ENCODE results near the gene LTBP1.

LTBP1 gene

GRCh38 chr2:32932825-32933755 is 13.7 kb upstream of the LTBP1 start:
- DNase-seq (ENCODE audit: low read depth in 2 of 2) = no peak

- DNase-seq (ENCODE audit: low read depth in 2 of 2) = no peak
Measured at GRCh38 chr2:32933756-32934095, 13.0 kb upstream of the LTBP1 start.

GRCh38 chr2:32937602-32938448 is 8.9 kb upstream of the LTBP1 start:
- no peak for DNase-seq (ENCODE audit: low read depth in 2 of 2)

- no peak for DNase-seq (ENCODE audit: low read depth in 2 of 2)
Measured at GRCh38 chr2:32938934-32939333, 7.8 kb upstream of the LTBP1 start.

- DNase-seq (ENCODE audit: low read depth in 2 of 2) = no peak
Measured at GRCh38 chr2:32940316-32940997, 6.3 kb upstream of the LTBP1 start.

- DNase-seq (ENCODE audit: low read depth in 2 of 2) = no peak
Measured at GRCh38 chr2:32941944-32942690, 4.6 kb upstream of the LTBP1 start.

GRCh38 chr2:32942793-32943485 is 3.8 kb upstream of the LTBP1 start:
- no peak for DNase-seq (ENCODE audit: low read depth in 2 of 2)

- DNase-seq (ENCODE audit: low read depth in 2 of 2) = no peak
Measured at GRCh38 chr2:32945286-32945685, 1.5 kb upstream of the LTBP1 start.

- DNase-seq (ENCODE audit: low read depth in 2 of 2) = no peak
Measured at GRCh38 chr2:32947076-32947483, 327 bp downstream of the LTBP1 start.

GRCh38 chr2:32947484-32948143 is 861 bp downstream of the LTBP1 start:
- DNase-seq (ENCODE audit: low read depth in 2 of 2) = no peak

GRCh38 chr2:32948266-32948665 is 1.5 kb downstream of the LTBP1 start:
- no peak for DNase-seq (ENCODE audit: low read depth in 2 of 2)

- no peak for DNase-seq (ENCODE audit: low read depth in 2 of 2)
Measured at GRCh38 chr2:32949260-32949659, 2.5 kb downstream of the LTBP1 start.

- DNase-seq (ENCODE audit: low read depth in 2 of 2) = no peak
Measured at GRCh38 chr2:32951672-32952071, 4.9 kb downstream of the LTBP1 start.

GRCh38 chr2:32952761-32953476 is 6.2 kb downstream of the LTBP1 start:
- no peak for DNase-seq (ENCODE audit: low read depth in 2 of 2)

GRCh38 chr2:32954206-32954605 is 7.5 kb downstream of the LTBP1 start:
- DNase-seq (ENCODE audit: low read depth in 2 of 2) = no peak

- no peak for DNase-seq (ENCODE audit: low read depth in 2 of 2)
Measured at GRCh38 chr2:32958821-32959220, 12.1 kb downstream of the LTBP1 start.

- DNase-seq (ENCODE audit: low read depth in 2 of 2) = no peak
Measured at GRCh38 chr2:32960238-32960637, 13.5 kb downstream of the LTBP1 start.

GRCh38 chr2:32960647-32961403 is 14.1 kb downstream of the LTBP1 start:
- DNase-seq (ENCODE audit: low read depth in 2 of 2) = no peak

- DNase-seq (ENCODE audit: low read depth in 2 of 2) = no peak
Measured at GRCh38 chr2:32962690-32963089, 15.9 kb downstream of the LTBP1 start.
